Right kidney (tissue), 9 donors: ENCODE data around the gene SIGLEC6.

Source experiments
- DNase-seq: peaks from one replicate; pipeline ENCODE4 v3.0.0-alpha.2; 2016
- long read RNA-seq, 8 donors: transcript quantifications; one replicate each; lab custom pipeline, GENCODE V29; 2026

SIGLEC6 gene
- long read RNA-seq, donor 1 = 0 reads
- long read RNA-seq, donor 2 = 0 reads
- long read RNA-seq, donor 3 = 0 reads
- long read RNA-seq, donor 4 = 0 reads
- long read RNA-seq, donor 5 = 0 reads
- long read RNA-seq, donor 6 = 0 reads
- long read RNA-seq, donor 7 = 0 reads
- long read RNA-seq, donor 8 = 0 reads

DNA sequence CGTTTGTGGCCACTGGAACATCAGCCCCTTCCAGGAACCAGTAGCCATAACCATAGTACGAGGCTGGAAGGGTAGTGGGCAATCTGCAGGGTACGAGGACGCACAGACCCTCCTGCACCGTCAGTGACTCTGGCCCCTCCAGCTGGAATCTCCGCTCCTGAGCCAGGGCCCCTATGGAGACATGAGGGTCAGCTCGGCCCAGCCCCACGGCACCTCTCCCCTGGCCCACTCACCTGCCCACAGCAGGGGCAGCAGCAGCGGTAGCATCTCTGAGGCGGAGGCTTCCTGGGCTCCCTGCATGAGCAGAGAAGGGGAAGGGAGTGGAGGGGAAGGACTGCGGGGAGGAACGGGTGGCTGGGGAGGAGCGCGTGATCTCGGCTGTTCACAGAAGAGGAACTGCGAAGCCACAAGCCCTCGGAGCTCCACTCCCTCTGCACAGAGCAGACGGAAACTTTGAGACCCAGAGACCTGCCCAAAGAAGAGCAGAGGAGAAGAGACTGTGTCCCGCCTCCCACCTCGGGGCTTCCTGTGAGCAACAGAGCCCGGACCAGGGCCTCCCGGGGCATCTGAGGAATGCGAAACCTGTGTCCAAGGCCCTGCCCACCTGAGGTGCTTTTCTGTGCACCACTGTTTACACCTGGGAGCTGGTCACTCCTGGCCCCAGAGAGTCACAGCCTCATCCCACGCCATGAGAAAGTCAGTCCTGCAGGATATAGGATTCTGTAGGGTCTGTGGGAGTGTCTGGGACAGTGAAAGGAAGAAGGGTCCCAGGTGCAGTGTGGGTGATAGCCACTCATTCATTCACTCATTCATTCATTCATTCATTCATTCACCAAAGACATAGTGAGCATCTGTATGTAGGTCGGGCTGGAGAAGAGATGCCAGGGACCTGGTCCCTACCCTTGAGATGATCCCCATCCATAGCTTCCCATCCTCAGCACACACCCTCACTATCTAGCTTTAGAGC, at the start of gene SIGLEC6:
Gene SIGLEC6, minus strand, starts transcription at position 322 of the 967 bp plus-strand sequence. Its CDS starts 22 bp downstream, at position 300.
- DNase-seq = no peak

DNA sequence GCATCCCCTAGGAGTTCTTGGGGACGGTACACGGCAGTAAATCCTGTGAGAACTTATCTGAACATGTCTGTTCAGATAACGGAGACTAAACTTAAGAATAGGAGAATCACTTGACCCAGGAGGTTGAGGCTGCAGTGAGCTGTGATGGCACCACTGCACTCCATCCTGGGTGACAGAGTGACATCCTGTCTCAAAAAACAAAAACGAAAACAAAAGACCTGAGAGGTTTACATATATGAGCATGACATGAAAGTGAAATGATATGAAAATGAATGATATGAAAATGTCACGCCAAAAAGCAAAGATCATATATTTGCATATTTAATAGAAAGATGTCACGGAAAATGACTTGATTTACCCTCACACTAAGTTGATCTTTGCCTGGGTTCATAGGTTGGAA, 45.4 kb upstream of the SIGLEC6 start:
- no peak for DNase-seq

DNA sequence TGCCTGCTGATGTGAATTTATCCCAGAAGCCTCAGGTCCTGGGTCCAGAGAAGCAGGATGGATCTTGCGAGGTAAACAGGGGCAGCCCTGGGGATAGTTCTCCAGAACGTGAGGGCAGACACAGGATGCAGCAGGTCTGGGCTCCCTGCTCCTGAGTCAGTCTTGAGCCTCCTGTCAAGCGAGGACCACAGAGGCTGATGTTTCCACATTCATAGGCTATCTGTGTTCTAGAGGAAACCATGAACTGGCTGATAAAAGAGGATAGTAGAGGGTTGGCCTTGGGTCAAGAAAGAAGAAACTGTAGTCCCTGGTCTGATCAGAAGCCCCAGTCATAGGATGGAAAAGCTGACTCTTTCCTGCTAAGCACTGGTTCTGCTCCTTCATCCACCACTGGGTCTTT, 41.9 kb upstream of the SIGLEC6 start:
- no peak for DNase-seq

DNA sequence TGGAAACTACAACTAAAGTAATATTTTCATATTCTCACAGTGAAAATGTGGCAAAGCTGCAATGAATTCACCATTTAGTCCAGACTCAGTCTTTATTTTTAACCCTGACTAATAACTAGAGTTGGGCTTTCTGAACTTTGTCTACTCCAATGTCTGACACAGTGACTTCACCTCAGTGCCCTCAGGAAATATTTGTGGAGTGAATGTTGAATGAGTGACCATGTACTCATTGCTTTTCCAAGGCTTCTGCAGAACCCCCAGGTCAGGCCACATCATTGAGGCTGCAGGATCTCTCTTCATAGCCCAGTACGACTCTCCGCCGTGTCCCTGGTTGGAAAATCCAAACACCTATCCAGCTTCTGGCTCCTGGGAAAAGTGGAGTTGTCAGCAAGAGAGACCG, 41.4 kb upstream of the SIGLEC6 start:
- no peak for DNase-seq

DNA sequence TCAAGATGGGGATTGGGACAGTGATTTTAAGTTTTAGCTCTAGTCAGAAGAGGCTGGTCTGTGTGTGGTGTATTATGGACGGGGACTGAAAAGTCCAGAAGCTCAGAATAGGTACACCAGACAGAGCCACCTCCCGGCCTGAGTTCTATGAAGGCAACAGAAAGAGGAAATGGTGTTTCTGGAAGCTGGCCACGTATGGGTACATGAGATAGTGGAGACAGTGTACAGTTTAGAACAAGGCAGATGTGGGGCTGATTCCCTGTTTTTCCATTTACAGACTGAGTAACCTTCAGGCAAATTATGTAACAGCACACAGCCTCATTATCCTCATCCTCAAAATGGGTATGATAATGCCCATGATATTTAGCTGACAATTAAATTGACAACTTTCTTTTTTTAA, 40.9 kb upstream of the SIGLEC6 start:
- DNase-seq = no peak

DNA sequence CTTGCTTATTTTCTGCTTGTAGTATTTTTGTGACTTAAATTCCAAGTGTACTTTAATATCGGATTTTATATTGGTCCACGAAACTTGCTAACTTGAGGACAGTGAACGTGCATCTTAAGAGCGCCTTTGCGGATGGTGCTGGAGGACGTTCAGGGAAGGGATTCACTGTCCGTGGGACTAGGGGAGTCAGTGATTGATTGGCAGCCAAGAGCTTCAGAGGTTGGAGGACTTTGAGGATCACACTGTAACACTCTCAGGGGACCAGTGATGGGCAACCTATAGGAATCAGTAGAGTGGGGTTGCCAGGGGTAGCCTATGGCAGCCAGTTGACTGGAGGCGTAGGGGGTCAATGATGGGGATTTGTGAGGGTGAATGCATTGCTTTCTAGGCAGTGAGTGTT, 40.1 kb upstream of the SIGLEC6 start:
- DNase-seq = no peak

DNA sequence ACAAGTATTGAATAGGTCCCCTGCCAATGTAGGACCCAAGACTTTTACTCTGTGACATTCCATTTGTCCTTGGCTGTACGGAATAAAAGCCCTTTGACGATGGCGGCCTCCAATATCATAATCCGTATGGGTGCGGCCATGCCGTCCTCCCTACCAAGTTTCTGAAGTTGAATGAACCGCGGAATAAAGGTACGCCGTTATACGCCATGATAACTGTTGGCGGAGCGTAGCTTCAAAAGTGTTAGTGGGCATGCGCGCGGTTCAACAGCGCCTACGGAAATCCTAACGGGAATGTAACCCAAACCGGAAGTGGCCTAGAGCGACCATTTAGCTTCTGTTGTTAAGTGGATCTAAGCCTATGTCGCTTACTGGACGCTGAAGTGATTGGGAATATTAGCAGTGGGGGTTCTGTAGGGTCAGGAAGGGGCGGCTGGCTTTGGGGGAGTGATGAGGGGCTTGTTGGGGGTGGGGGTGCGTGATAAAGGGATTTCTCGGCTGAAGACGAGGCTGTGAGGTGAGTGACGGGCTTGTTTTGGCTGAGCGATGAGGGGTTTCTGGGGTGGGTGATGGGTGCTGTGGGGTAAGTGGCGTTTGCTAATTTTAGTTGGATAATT, 39.6 kb upstream of the SIGLEC6 start, which contains the start of gene ZNF175:
Gene ZNF175, plus strand, starts transcription at position 322 of the 614 bp plus-strand sequence. CDS start 2,047 bp downstream, outside the sequence.
- DNase-seq = peak; percentile 71

DNA sequence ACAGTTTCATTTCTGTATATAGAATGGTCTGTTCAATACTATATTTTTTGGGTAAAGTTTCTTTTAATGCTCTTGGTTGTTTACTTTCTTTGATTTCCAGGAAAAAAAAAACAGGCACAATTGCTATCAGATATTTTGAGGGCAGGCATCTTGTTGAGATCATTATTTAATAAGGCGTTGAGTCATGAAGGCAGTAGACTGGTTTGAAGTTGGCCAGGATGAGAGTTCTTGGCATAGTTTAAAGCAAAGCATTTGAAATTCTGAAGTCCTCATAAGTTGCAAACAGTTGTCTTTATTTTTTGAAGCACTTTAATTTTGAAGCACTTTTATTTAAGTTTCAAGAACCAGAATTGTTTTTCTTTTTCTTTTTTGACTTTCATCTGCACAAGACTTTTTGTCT, 37.0 kb upstream of the SIGLEC6 start:
- DNase-seq = no peak

DNA sequence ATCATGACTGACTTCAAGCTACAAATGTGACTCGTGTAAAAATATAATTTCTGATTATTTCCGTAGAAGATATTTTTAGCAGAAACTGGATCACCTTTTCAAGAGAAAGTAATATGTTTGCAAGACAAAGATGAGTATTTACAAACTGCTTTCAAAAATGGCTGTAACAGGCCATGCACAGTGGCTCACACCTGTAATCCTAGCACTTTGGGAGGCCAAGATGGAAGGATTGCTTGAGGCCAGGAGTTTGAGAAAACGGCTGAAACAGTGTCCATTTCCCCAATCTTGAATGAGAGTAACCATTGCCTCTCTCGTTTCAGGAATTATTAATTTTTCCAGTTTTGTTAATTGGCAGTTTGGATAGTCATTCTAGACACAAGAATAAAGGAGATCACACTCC, 36.1 kb upstream of the SIGLEC6 start:
- DNase-seq = no peak

DNA sequence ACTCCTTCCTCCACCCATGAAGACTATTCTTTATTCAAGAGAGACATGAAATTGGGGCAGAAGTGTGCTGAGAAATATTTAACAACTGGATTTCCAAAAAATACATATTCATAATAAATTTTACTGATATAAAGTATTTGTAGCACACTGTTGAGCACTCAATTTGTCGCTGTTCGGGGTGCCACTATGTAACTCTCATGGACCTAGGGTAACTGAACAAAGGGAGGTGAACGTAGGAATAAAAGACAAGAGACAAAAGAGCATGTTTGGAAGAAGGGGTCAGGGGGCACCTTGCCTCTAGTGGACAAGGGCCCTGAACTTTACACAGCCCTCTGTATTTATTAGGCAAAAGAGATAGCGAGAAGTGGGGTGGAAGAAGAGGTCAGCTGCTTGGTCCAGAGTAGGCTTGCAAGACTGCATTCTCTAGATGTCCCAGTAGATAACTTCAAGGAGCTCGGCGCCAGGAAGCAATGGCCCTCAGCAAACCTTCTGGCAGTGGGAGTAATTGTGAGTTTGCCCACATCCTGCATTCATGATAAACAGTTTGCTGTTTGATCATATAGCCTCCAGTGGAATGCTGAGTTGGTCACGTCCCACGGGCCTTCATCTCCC, 35.1 kb upstream of the SIGLEC6 start:
- DNase-seq = no peak

DNA sequence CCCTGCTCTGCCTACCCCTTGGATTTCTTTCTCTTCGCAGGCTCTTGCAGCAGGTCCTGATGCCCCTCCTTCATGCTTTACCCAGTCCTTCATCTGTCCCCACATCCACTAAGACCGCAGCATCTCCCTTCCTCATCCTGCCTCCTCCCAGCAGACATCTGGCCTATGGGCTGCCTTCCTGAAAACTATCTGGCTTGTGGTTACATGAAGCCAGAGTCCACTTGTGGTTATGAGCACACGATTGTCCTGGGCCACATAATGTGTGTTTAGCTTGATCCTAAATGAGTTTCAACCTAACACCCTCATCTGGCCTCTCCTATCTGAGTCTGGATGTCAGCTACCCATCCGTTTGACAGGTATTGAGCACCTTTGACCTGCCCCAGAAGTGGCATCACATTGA, 34.1 kb upstream of the SIGLEC6 start:
- DNase-seq = no peak

DNA sequence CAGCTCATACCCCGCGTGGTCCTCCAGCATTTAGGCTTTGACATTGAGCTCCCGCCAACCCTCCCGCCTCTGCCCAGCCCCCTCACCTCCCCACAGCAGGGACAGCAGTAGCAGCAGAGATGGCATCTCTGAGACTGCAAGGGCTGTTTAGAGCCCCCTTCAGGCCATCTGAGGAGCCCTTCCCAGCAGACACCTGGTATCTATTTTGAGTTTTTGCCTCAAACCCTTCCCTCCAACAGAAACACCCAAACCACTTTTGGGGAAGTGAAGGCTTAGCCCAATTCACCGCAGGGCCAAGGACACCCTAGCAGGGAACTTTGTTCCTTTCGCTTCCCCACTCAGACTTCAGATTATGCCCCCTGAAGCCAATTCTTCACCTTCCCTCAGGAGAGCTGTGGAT, 33.3 kb upstream of the SIGLEC6 start:
- no peak for DNase-seq

DNA sequence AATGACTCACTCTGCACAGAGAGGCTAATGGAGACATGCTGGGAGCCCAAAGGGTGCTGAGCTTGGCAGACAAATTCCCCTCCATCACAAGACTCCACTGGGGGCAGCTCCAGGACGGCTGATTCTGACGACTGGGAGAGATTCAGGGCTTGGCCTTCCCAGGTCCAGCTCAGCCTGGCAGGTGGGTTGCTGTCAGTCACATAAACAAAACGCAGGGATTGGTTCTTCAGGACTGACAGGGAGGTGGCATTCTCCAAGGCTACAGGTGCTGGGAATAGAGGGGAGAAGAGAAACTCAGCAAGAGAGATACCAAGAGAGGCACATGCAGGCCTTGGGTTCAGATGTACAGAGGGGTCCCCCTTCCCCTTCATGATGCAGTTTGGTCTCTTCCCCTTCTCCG, 28.9 kb upstream of the SIGLEC6 start:
- DNase-seq = no peak

DNA sequence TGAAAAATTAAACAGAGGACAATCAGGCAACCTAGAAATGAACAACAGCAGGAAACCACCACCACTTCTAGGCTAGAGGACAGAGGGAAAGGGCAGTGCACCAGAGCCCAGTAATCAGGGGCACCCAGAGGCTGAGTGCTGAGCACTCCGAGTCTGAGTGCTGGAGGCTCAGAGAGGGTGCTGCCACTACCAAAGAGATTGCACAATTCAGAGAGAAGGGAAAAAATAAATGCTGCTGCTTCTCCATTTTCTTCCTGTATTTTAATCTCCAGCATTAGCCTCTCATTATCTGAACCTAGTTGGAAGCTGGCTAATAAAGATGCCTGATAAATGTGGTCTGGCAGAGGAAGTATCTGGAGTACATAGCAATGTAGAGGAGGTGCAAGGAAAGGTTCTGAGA, 27.8 kb upstream of the SIGLEC6 start:
- DNase-seq = no peak

DNA sequence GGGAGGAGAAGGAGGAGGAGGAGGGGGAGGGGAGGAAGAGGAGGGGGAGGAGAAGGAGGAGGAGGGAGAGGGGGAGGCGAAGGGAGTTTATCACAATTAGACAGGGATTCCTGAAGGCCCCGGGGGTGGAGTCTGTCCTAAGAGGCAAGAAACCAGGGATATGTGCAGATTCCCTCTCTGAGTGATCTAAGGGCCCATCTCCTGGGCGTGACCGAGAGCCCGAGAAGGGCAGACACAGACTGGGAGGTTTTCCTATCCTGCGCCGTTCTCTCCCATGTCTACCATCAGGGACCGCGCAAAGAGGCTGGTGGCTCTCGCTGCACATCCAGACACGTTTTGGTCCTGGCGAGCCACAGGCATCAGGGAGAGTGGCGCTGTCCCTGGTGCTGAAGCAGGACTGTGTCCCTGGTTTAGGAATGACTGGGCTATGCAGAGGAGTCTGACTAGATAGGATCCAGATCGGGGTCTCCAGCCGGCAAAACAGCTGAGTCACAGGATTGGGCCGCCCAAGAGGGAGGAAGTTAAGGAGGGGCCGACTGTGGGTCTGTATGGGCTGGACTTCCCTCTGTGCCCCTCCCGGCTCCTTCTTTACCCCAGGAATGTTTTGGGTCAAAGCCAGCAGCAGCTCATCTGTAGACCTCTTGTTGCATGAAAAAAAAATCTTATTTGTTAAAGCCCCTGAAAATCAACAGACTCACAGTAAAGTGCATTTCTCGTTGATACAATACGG, 21.7 kb upstream of the SIGLEC6 start:
- DNase-seq = peak; percentile 44

DNA sequence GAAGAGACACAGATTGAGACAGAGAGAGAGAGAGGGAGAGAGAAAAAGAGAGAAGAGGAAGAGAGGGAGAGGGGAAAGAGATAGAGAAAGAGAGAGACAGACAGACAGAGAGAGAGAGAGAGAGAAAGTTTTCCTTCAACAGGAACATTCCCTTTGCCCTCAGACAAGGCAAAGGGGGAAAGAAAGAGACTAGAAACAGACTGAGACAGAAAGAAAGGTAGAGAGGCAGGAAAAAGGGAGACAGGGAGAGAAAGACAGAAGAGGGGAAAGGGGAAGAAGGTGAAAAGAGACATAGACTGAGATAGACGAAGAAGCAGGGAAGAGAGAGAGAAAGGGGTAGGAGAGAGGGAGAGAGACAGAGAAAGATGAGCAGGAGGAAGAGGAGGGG, 21.1 kb upstream of the SIGLEC6 start:
- no peak for DNase-seq

DNA sequence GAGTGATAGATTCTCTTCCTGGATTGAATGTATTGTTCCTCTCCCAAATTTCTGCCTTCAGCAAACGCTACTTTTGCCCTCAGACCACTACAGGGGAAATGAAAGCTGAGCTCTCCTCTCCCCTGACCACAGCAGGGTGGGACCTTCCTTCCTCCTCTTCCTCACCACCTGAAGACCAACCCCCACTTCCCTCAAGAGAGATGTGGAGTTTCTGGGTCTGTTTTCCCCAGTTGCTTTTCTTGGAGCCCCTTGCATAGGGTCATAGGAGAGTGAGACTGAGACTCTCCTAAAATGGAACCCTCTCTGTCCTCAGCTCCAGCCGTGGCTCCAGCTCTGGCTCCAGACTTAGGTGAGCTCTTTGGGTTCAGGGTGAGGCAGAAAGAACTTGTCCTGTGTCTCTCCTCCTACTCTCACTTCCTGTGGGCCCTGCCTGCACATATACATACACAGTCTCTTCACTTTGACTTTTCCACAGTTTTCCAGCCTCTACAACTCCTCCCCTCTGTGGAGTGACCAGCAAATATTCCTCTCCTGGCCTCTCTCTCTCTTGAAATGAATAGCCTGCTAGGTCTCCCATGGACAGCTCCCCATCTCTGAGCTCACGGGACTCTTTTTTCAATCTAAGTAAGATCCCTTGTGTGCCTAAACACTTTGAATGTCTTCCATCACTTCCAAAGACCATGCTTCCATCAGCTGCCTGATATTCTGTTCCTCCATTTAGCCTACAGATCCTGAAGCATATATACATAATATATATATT, 20.4 kb upstream of the SIGLEC6 start:
- no peak for DNase-seq

DNA sequence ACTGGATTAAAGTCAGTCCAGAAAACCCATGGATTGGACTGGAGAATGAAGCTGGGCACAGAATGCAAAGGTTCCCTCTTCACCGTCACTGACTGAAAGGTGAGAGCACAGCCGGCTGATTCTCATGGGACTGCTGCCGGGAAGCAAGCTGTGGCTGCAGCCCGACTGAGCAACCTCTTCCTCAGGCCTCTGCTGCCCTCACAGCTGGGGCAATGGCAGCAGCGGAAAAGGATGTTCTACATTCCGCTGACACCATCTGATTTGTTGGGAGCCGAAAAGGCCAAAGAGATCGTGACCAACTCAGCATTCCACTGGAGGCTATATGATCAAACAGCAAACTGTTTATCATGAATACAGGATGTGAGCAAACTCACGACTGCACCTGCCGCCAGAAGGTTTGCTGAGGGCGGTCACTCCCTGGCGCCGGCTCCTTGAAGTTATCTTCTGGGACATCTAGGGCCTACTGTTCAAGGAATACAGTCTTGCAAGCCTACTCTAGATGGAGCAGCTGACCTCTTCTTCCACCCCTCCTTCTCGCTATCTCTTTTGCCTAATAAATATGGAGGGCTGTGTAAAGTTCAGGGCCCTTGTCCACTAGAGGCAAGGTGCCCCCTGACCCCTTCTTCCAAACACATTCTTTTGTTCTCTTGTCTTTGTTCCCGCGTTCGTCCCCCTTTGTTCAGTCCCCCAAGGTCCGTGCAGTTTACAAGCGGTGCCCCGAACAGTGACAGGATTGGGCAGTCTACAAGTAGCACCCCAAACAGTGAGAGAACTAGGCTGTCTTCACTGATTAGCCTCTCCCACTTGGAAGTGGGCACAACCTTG, 19.6 kb upstream of the SIGLEC6 start:
- DNase-seq = no peak

DNA sequence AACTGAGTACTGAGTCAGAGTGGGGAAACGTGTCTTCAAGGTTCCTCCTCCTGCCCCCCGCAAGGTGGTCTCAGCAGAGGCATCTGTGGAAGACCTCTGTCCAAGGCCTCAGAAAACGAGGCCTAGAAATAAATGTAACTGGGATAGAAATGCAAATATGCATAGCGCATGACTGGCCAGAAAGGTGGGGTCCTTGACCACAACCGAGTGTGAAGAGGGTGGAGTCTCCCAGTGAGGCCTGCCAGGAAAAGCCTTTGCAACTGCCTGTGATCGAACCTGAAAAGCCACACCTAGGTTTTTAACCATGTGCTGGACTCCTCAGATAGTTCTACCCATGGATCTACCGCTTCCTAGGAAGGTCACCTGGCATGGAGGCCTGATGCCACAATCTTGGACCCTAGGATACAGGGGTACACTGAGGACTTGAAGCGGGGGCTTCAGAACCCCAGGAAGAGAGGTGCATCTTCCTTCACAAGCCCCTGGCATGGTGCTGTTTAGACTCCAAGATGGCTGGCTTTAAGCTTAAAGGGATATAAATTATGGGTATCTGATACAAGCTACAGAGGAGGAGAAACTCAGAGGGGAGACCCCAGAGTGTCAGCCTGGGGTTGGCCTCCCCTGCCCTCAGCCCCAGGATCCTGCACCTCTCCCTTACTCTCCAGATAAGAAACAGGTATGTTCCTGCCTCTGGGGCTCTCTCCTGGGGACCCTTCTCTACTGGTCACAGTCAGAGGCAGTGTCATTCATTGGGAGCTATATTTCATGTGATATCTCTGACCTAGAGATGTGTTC, 18.3 kb upstream of the SIGLEC6 start:
- DNase-seq = no peak

DNA sequence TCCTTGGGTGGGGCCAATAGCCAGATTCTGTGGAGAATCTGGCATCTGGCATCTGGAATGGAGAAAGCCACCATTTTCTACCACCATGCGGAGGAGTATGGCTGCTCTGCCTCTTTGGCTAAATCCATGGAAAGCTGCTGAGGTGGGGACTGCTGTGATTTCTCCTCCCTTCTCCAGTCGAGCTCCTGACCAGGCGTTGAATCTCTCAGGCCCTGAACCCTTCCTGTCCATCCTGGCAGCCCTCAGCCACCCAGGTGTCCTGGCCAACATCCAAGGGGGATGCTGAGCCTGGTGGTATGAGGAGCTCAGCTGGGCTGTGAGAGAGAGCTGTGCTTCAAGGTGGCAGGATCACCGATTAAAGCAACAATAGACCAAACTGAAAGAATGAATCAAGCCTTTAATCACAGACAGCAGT, 17.4 kb upstream of the SIGLEC6 start:
- DNase-seq = no peak
